Iris pigment epithelial cell (primary cell): ENCODE data around the gene CCDC159.

Source experiments
- DNase-seq: peaks from one replicate; pipeline ENCODE4 v3.0.0-alpha.2; 2011; ENCODE audit warnings: low read depth

The CCDC159 gene

GRCh38 chr19:11390933-11391680 is 44.8 kb downstream of the CCDC159 start:
- no peak for DNase-seq

GRCh38 chr19:11397089-11397610 is 50.8 kb downstream of the CCDC159 start:
- DNase-seq, result no peak

- no peak for DNase-seq
These were observed 53.3 kb downstream of the CCDC159 start for GRCh38 chr19:11399667-11400066.

GRCh38 chr19:11400798-11401197 is 54.5 kb downstream of the CCDC159 start:
- DNase-seq, result no peak

GRCh38 chr19:11401808-11402543 is 55.7 kb downstream of the CCDC159 start:
- no peak for DNase-seq
